ENCODE results near the gene RDH16. TPM values are rescaled to one million over a fixed set of nuclear protein-coding genes. Genes with fewer than 3 reads are reported as not detected.

Gene RDH16, protein sequence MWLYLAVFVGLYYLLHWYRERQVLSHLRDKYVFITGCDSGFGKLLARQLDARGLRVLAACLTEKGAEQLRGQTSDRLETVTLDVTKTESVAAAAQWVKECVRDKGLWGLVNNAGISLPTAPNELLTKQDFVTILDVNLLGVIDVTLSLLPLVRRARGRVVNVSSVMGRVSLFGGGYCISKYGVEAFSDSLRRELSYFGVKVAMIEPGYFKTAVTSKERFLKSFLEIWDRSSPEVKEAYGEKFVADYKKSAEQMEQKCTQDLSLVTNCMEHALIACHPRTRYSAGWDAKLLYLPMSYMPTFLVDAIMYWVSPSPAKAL
- total RNA-seq, result 0.06 and 0.13 TPM in 2 replicates

DNA sequence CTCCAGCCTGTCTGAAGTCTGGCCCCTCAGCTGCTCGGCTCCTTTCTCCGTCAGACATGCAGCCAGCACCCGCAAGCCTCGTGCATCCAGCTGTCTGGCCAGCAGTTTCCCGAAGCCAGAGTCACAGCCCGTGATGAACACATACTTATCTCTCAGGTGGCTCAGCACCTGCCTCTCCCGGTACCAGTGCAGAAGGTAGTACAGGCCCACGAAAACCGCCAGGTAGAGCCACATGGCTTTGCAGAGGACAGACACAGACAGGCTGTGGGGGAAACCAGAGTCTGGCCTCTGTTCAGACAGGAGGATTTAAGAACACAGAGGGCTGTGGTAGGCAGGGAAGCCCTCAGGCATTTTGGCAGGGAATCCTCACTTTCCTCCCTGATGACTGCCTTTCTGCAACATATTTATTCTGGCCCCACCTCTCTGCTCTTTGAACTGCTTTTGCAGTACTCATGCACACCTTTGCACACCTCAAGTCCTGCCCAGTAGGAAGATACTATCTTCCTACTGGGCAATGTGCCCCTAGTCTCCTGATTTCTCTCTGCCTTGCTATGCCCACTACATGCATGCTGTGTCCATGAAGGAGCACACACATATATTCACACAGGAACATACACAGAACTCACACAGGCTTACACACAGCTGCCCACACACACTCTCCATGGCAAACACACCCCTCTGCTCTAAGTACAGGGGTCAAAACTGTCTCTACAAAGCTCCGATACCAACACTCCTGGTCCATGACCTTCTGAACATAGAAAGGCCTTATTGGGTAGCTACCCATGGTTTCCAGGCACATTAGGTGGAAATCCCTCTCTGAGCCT is at the start of gene RDH16:
Gene RDH16 (minus strand): TSS at position 380 of the 824 bp plus-strand sequence. CDS start 146 bp downstream, at position 234.

GRCh38 chr12:57005980-57006808 is 48.8 kb upstream of the RDH16 start, which contains the start of gene ZBTB39:
Gene ZBTB39, minus strand, starts transcription at chr12:57006546. Its CDS starts 1,629 bp downstream, at chr12:57004917.

DNA sequence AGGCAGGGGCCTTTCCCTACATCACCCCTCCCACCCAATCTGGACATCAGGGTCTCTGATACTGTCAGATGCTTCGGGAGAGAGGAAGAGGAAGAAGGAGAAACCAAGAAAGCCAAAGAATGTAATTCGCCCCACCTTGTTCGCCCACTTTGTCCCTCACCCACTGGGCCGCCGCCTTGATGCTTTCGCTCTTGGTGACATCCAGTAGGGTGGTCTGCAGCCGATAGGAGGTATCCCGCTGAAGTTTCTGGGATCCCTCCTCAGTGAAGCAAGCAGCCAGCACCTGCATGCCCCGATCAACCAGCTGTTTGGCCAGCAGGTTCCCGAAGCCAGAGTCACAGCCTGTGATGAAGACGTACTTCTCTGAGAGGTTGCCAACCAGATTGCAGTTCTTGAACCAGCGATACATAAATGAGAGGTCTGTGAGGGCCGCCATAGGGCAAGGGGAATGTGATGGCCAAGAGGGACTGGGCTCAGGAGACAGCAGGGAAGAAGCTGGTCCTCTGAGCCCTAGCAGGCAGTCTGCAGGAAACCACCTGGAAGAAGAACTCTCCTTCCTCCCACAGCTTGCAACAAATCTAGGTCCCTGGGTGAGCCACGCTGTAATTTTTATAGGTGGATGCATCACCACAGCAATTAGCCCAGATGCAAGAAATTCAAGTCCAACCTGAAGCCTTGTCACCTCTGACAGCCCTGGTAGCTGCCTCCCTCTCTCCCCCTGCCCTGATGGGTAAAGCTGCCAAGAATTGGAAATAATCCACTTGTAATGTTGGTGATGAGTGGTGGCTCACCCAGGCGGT is 23.4 kb downstream of the RDH16 start, which contains the start of gene SDR9C7:
Gene SDR9C7 (minus strand): TSS at position 583 of the 800 bp plus-strand sequence. CDS start 147 bp downstream, at position 436.

Other genes starting within 250 kb of the RDH16 start
- gene NACA, start 232.3 kb downstream of the RDH16 start, total RNA-seq, result 961 and 1,153 TPM in 2 replicates
- 7.3 and 8.6 TPM in 2 replicates for gene PRIM1, start 205.3 kb downstream of the RDH16 start, total RNA-seq
- gene HSD17B6, start 194.3 kb downstream of the RDH16 start, total RNA-seq, result 0.53 and 0.68 TPM in 2 replicates
- gene SDR9C7, start 23.2 kb downstream of the RDH16 start, total RNA-seq, result not detected in 2 replicates
- gene ZBTB39, start 48.9 kb upstream of the RDH16 start, total RNA-seq, result 2.9 and 3.0 TPM in 2 replicates
- not detected in 2 replicates for gene TAC3, start 58.9 kb upstream of the RDH16 start, total RNA-seq
- gene MYO1A, start 92.5 kb upstream of the RDH16 start, total RNA-seq, result under 0.01 and 0.12 TPM in 2 replicates
- gene NEMP1, start 121.2 kb upstream of the RDH16 start, total RNA-seq, result 8.5 and 11.2 TPM in 2 replicates
- 45.1 and 88.0 TPM in 2 replicates for gene NAB2, start 131.5 kb upstream of the RDH16 start, total RNA-seq
- 122 and 125 TPM in 2 replicates for gene STAT6, start 153.8 kb upstream of the RDH16 start, total RNA-seq
- 403 and 490 TPM in 2 replicates for gene LRP1, start 170.9 kb upstream of the RDH16 start, total RNA-seq
- gene LRP1-AS, start 190.0 kb upstream of the RDH16 start, total RNA-seq, result 0.37 TPM in 1 of 2 replicates, not detected in the other

All from aortic smooth muscle cell (primary cell).